ENCODE data around the gene GLB1L.
"Not testable (repeated sequence)": the region's sequence is repeated elsewhere in the genome, so short reads cannot be mapped to it uniquely, and the experiment has no call there.

Gene GLB1L

GRCh38 chr2:219245148-219245898 is at the start of gene GLB1L, which contains the start of gene STK16:
Gene GLB1L (minus strand): TSS chr2:219245444. CDS start chr2:219243573, 1,871 bp downstream.
Gene STK16 (plus strand): TSS chr2:219245479. CDS start chr2:219246000, 521 bp downstream.
- no peak for DNase-seq

- no peak for DNase-seq
Measured at GRCh38 chr2:219294356-219295351, 49.4 kb upstream of the GLB1L start.

- no peak for DNase-seq
Measured at GRCh38 chr2:219293736-219294231, 48.5 kb upstream of the GLB1L start.

GRCh38 chr2:219292616-219293015 is 47.4 kb upstream of the GLB1L start:
- no peak for DNase-seq

- no peak for DNase-seq
Measured at GRCh38 chr2:219291910-219292490, 46.8 kb upstream of the GLB1L start.

- no peak for DNase-seq
Measured at GRCh38 chr2:219291394-219291793, 46.1 kb upstream of the GLB1L start.

- DNase-seq, result no peak
Measured at GRCh38 chr2:219290381-219291171, 45.3 kb upstream of the GLB1L start.

GRCh38 chr2:219289537-219290361 is 44.5 kb upstream of the GLB1L start:
- DNase-seq, result no peak

GRCh38 chr2:219289195-219289536 is 43.9 kb upstream of the GLB1L start:
- no peak for DNase-seq

- no peak for DNase-seq
Measured at GRCh38 chr2:219287580-219288265, 42.5 kb upstream of the GLB1L start.

- DNase-seq, result not testable (repeated sequence)
Measured at GRCh38 chr2:219287116-219287440, 41.8 kb upstream of the GLB1L start.

- DNase-seq, result no peak
Measured at GRCh38 chr2:219286436-219287115, 41.3 kb upstream of the GLB1L start.

- DNase-seq, result no peak
Measured at GRCh38 chr2:219285894-219286425, 40.7 kb upstream of the GLB1L start.

- no peak for DNase-seq
Measured at GRCh38 chr2:219285373-219285735, 40.1 kb upstream of the GLB1L start.

- no peak for DNase-seq
Measured at GRCh38 chr2:219284501-219285372, 39.5 kb upstream of the GLB1L start.

GRCh38 chr2:219282943-219283581 is 37.8 kb upstream of the GLB1L start:
- DNase-seq, result no peak

GRCh38 chr2:219282375-219282774 is 37.1 kb upstream of the GLB1L start:
- DNase-seq, result no peak

GRCh38 chr2:219281588-219281987 is 36.3 kb upstream of the GLB1L start:
- DNase-seq, result no peak

GRCh38 chr2:219280651-219281050 is 35.4 kb upstream of the GLB1L start:
- no peak for DNase-seq
